GM03348 (cell line): ENCODE measurements around the gene GRID1.
"Not testable (repeated sequence)": the region's sequence is repeated elsewhere in the genome, so short reads cannot be mapped to it uniquely, and the experiment has no call there.

Experiments
- DNase-seq: peaks from one replicate; pipeline ENCODE4 v3.0.0; 2012; ENCODE audit warnings: low spot score

GRID1 gene

GRCh38 chr10:85993140-85993539, 373.5 kb downstream of the GRID1 start:
- no peak for DNase-seq

- DNase-seq, result no peak
These were observed 374.3 kb downstream of the GRID1 start for GRCh38 chr10:85992324-85992723.

GRCh38 chr10:85986777-85987176, 379.8 kb downstream of the GRID1 start:
- no peak for DNase-seq

GRCh38 chr10:85983051-85983450, 383.5 kb downstream of the GRID1 start:
- no peak for DNase-seq

- no peak for DNase-seq
These were observed 387.0 kb downstream of the GRID1 start for GRCh38 chr10:85979598-85979997.

GRCh38 chr10:85978566-85979358, 387.8 kb downstream of the GRID1 start:
- no peak for DNase-seq

- DNase-seq, result no peak
These were observed 389.0 kb downstream of the GRID1 start for GRCh38 chr10:85977642-85978041.

- no peak for DNase-seq
These were observed 390.3 kb downstream of the GRID1 start for GRCh38 chr10:85976267-85976793.

- no peak for DNase-seq
These were observed 395.1 kb downstream of the GRID1 start for GRCh38 chr10:85971494-85971893.

GRCh38 chr10:85967594-85967993, 399.0 kb downstream of the GRID1 start:
- no peak for DNase-seq

GRCh38 chr10:85961479-85962067, 405.0 kb downstream of the GRID1 start:
- DNase-seq, result no peak

- no peak for DNase-seq
These were observed 405.5 kb downstream of the GRID1 start for GRCh38 chr10:85961073-85961472.

GRCh38 chr10:85959239-85959638, 407.4 kb downstream of the GRID1 start:
- no peak for DNase-seq

- no peak for DNase-seq
These were observed 415.7 kb downstream of the GRID1 start for GRCh38 chr10:85950921-85951320.

GRCh38 chr10:85946713-85947326, 419.8 kb downstream of the GRID1 start:
- DNase-seq, result no peak

- DNase-seq, result no peak
These were observed 430.4 kb downstream of the GRID1 start for GRCh38 chr10:85936161-85936560.

- DNase-seq, result no peak
These were observed 432.0 kb downstream of the GRID1 start for GRCh38 chr10:85934586-85934985.

- not testable (repeated sequence) for DNase-seq
These were observed 436.6 kb downstream of the GRID1 start for GRCh38 chr10:85929993-85930392.

- no peak for DNase-seq
These were observed 438.5 kb downstream of the GRID1 start for GRCh38 chr10:85927952-85928665.

GRCh38 chr10:85926986-85927385, 439.6 kb downstream of the GRID1 start:
- no peak for DNase-seq

GRCh38 chr10:85926136-85926535, 440.5 kb downstream of the GRID1 start:
- DNase-seq, result no peak

- no peak for DNase-seq
These were observed 441.3 kb downstream of the GRID1 start for GRCh38 chr10:85925201-85925750.
